22Rv1 (cell line): Measurements from ENCODE around the gene RIPK3.

Source experiments
- CTCF ChIP-seq: fragments of 450-650 bp; IDR thresholded peaks from 2 replicates; pipeline ENCODE4 v1.5.1; 2017; ENCODE audit warnings: mild to moderate bottlenecking
- ZFX ChIP-seq: fragments of 450-650 bp; IDR thresholded peaks from 2 replicates; pipeline ENCODE4 v1.6.1; 2017; ENCODE audit warnings: antibody characterized with exemption, borderline replicate concordance

DNA sequence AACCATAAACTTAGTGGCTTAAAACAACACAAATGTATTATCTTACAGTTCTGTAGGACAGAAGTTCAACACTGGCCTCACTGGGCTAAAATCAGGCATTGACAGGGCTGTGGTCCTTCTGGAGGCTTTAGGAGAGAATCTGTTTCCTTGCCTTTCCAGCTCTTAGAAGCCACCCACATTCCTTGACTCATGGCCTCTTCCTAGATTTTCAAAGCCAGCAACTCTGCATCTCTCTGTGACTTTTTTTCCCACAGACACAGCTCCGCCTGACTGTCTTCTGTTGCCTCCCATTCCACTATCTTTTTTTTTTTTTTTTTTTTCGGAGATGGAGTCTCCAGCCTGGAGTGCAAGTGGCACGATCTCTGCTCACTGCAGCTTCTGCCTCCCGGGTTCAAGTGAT is 16.4 kb upstream of the RIPK3 start:
- no peak for TF ChIP-seq CTCF
- TF ChIP-seq ZFX = no peak
